M059J (cell line): Measurements from ENCODE around the gene KLHDC2. TPM values are rescaled to one million over a fixed set of nuclear protein-coding genes. Genes with fewer than 3 reads are reported as not detected.
"Not testable (repeated sequence)": the region's sequence is repeated elsewhere in the genome, so short reads cannot be mapped to it uniquely, and the experiment has no call there.

Source experiments
- DNase-seq: peaks from one replicate; pipeline ENCODE4 v3.0.0-alpha.2; 2012; ENCODE audit warnings: low read depth
- total RNA-seq: library from RNA; depleted of rRNA; stranded (reverse); fragments of >200 nt; shearing (Covaris generic); gene quantifications from 2 replicates; pipeline ENCODE4 v1.2.3, GENCODE V29; 2014; rRNA removed

Gene KLHDC2, protein sequence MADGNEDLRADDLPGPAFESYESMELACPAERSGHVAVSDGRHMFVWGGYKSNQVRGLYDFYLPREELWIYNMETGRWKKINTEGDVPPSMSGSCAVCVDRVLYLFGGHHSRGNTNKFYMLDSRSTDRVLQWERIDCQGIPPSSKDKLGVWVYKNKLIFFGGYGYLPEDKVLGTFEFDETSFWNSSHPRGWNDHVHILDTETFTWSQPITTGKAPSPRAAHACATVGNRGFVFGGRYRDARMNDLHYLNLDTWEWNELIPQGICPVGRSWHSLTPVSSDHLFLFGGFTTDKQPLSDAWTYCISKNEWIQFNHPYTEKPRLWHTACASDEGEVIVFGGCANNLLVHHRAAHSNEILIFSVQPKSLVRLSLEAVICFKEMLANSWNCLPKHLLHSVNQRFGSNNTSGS
- 40.8 and 65.5 TPM in 2 replicates for total RNA-seq

DNA sequence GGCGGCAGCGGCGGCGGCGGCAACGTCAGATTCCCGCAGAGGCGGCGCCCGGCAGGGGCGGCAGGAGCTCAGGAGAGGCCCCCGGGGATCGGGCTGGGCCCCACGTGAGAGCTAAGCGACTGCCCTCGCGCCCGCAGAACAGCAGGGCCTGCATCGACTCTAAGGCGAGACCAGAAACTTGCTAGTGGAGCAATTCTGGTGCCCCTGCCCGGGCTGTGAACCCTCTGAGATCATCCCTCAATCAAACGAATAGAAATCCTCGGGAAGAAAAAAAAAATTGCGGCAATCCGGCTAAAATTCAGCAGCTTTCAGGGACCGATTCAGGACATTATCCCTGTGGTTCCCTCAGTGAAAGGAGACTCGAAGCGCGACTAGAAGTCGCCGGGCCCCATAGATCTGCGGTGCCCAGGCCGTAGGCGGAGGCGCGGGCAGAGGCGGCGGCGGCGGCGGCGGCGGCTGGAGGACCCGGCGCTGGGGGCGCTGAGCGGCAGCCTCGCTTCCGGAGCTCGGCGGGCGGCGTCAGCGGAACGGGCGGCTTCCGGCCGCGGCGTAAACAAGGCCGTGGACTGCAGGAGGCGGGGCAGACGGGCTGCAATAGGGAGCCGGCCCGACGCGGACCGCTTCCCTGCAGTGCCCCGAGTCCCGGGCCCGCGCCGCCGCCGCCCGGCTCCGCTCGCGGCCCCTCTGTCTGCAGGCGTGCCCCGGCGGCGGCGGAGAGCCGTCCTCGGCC, at the start of gene KLHDC2:
Gene KLHDC2, plus strand, starts transcription at position 583 of the 730 bp plus-strand sequence. CDS start 316 bp downstream, outside the sequence.
- DNase-seq, result peak; percentile 83

DNA sequence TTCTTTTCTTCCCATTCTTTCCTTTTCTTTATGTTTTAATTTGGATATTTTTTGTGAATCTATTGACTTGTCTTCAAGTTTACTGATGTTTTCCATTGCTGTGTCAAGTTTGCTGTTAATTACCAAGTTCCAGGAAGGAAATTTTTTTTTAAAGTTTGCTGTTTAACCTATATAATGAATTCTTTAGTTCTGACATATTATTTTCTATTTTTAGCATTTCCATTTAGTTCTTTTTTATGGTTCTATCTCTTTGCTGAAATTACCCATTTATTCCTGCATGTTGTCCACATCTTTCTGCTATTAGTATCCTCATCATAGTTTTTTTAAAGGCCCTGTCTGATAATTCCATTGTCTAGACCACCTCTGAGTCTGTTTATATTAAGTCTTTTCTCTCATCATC, 47.2 kb upstream of the KLHDC2 start:
- DNase-seq, result no peak

DNA sequence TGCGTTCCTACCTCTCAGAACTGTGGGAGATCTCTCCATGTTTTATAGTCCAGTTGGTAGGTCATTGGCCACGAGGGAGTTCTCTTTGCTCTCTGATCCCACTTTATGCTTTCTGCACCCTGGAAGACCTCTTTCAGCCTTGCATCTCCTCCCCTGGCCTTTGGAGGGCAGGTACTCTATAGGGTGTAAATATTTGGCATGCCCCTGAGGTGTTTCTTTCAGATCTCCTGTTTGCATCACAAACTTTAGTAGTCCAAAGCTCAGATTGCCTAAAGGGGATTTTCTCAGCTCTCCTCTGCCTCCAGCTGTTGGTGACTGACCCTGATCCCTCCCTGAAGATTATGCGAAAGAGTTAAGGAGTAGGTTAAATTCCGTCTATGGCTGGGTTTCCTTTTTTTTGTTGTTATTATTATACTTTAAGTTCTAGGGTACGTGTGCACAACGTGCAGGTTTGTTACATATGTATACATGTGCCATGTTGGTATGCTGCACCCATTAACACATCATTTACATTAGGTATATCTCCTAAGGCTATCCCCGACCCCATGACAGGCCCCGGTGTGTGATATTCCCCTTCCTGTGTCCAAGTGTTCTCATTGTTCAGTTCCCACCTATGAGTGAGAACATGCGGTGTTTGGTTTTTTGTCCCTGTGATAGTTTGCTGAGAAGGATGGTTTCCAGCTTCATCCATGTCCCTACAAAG, 46.1 kb upstream of the KLHDC2 start:
- DNase-seq, result not testable (repeated sequence)

DNA sequence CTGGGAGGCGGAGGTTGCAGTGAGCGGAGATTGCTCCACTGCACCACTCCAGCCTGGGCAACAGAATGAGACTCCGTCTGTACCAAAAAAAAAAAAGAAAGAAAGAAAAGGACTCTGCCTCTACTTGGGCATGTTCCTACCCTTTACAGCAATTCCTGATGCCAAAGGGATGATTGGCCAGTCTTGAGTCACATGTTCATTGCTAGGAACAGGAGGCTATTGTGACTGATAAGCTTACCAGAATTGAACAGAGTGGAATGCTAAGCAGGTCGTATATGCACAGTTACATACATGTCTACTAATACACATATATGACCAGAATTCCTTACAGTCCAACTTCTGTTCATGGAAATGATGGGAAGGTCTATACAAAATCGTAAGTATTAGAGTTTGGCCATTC, 40.8 kb upstream of the KLHDC2 start:
- DNase-seq, result no peak

DNA sequence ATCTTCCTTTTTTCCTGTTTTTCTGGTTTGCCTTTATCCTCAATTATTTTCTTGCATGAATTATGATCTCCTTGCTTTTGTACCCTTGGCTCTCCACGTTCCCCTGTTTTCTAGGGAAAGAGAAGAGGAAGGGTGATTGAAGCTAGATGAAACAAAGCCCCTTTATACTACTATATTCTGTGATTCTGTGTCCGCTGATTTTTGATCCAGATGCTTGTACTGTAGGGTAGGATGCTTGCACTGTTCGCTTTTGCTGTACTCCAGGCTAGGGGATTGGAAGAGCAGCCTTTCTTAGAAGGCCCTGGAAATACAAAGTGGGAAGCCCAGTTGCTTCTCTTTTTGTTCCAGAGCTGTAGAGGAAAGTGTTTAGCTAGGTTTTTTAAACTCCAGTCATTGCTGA, 35.1 kb upstream of the KLHDC2 start:
- no peak for DNase-seq

DNA sequence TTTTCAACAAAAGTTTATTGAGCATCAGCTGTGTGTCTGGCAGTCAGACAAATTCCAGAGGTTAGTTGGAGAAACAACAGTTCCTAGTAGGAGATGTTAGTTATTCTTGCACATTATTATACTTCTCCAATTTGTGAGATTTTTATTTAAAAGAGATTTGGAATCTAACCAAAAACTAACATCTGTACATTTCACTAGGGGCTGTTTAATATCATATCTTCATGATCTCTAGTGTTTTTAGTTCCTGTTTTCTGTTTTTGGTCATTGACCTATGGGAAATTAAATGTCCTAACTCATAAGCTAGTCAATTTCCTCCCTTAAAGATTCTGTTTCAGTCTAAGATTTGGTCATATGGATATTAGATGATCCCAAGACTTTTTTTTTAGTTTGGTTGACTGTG, 34.1 kb upstream of the KLHDC2 start:
- DNase-seq, result no peak

DNA sequence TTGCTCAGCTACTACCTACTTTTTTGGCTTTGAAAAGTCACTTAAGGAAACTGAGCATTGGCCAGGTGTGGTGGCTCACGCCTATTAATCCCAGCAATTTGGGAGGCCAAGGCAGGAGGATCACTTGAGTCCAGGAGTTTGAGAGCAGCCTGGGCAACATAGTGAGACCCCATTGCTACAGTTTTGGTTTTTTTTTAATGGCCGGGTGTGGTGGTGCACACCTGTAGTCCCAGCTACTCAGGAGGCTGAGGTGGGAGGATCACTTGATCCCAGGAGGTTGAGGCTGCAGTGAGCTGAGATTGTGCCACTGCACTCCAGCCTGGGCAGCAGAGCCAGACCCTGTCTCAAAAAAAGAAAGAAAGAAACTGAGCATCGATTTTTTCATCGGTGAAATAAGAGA, 32.3 kb upstream of the KLHDC2 start:
- DNase-seq, result not testable (repeated sequence)

DNA sequence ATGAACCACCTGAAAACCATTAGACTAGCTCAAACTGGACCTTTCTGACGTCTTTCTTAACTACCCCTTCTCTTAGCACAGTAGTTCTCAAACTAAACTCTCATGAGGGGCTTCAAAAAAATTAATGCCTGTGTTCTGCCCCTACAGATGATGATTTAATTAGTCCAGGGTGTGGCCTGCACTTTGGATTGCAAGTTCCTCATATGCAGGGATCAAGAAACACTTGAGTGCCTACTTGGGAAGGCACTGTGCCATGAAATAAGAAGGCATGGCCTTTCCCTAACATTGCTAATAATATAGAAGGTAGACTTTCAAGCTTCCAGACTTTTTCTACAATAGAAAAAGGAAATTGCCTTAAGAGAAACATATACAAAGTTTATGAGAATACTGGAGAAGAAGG, 22.8 kb upstream of the KLHDC2 start:
- DNase-seq, result no peak

DNA sequence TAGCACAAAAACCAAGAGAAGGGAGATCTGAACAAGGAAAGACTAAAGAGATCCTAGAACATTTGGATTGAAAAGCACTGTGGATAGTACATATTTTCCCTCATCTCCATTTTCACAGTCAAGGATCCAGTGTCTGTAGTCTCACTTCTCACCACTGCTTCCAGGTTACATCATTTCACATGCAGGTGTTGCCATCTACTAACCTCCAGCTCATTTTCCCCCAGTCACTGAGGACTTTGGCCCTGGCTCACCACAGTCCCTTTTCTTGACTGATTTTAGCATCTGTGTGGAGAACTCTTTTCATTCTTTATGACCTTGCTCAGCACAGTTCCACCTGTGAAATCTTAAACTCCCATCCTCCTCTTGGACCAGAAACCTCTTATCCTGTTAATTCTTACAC, 21.5 kb upstream of the KLHDC2 start:
- not testable (repeated sequence) for DNase-seq

DNA sequence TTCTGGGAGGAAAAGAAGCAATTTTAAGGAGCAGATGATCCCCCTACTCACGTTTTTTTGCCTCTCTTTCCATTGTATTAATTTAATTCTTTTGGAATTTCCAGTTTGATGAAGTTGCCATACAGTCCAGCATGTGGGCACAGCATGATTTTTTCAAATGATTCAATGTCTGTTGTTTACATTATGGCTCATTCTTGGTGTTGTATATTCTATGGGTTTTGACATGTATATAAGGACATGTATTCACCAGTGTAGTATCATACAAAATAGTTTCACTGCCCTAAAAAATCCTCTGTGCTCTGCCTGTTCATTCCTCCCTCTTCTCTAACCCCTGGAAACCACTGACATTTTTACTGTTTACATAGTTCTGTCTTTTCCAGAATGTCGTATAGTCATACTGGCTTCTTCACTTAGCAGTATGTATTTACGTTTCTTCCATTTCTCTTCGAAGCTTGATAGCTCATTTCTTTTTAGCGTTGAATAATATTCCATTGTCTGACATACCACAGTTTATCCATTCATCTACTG, 13.3 kb upstream of the KLHDC2 start:
- no peak for DNase-seq

DNA sequence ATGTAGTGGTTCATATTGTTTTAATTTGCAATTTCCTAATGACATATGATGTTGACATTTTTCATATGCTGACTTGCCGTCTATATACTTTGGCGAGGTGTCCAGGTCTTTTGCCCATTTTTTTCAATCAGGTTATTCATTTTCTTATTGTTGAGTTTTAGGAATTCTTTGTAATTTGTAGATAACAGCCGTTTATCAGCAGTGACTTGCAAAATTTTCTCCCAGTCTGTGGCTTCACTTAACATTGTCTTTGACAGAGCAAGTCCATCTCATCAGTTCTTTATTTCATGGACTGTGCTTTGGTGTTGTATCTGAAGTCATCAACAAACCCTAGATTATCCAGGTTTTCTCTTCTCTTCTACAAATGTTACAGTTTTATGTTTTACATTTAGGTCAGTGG, 12.6 kb upstream of the KLHDC2 start:
- DNase-seq, result no peak

DNA sequence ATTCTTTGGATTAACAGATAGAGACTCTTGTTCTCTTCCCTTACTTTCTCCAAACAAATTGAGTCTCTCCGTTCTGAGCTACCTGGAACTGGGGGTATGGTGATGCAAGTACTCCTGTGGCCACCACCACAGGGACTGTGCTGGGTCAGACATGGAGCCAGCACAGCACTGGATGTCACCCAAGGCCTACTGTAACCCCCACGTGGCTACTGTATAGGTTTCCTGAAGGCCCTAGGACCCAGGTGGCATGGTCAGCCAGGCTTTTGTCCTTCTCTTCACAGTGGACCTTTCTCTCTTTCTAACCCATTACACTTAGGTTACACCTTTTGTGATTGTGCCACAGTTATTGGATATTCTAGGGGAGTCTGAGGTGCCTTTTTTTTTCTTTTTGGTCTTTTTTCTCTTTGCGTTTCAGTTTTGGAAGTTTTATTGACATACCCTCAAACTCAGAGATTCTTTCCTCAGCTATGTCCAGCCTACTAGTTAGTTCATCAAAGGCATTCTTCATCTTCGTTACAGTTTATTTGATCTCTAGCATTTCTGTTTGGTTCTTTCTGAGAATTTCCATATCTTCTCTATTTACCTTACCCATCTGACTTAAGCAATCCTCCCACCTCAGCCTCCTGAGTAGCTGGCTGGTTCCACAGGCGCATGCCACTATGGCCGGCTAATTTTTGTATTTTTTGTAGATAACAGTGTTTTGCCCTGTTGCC, 6.0 kb upstream of the KLHDC2 start:
- DNase-seq, result no peak

DNA sequence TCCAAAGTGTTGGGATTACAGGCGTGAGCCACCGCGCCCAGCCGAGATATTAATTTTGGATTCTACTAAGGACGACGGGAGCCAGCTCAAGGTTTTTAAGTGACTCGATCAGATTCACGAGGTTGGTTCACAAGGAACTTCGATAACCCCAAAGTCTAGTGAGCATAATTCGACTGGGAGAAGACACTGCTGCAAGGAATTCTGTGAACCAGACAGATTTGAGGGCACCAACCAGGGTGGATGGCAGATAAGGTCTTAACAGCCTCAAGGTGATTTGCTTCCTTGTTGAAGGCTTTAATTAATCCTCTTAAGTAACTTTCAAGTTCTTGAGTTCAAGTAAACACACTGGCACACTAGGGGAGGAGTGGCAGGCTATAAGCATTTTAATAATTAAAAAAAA, 1.1 kb upstream of the KLHDC2 start:
- peak; percentile 9 for DNase-seq

DNA sequence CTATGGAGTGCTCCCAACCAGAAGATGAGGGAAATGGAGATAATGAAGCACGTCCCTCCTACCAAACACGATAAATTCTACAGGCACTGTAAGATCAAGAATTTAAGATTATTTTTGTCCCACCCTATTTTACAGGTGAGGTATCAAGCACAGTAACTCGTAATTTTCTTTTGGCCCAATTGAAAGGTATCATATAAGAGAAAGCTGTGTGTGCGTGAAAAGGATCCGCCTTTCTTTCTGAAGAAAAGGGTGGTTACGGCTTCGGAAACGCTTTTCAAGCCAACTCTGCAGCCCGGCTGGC, 733 bp upstream of the KLHDC2 start:
- DNase-seq, result no peak

DNA sequence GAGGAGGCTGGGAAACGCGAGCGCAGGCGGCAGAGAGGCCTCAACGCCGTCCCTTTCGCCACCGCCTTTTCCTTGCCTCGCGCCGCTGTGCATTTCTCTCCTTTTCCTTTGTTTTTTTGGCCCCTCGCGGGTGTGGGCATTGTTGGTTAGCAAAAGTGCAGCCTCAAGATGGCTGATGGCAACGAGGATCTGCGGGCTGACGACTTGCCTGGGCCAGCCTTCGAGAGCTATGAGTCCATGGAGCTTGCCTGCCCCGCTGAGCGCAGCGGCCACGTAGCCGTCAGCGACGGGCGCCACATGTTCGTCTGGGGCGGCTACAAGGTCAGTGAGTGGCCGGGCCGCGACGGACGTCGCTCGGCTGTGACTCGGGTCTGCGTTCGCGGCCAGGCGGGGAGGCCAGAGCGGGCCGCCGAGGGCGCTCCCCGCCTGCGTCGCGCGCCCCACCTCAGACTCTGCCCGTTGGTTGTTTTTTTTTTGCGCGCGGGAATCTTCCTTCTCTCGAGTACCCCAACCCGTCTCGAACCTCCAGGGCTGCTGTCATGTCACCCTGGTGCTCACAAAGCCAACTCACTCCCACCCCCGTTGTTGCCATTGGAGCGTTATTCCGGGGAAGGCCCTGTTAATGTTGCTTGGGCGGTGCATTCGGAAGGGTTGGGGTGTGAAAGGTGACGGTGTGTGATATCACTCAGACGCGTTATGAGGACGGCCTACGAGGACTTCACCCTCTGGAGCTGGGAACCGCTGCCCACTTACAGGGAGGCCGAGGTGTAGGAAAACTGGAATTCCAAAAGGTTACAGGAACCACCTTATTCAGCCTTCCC, 558 bp downstream of the KLHDC2 start:
- peak; percentile 77 for DNase-seq

DNA sequence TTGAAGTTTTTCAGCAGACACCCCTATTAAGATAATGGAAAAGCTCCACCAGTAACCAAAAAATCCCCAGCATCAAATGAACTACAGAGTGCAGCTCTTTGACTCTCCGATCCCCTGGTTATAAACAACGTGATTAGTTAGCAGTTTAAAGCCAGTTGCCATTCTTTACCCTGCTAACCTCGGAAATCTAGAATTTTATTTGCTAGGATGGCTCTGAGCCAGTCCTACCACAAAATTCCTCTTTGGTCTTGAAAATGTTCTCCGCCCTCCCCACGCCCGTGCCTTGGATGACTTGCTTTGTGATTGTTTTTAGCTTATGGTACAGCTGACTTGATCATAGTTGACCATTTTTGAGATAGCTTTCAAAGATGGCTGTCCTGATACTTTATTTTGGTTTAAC, 1.2 kb downstream of the KLHDC2 start:
- DNase-seq, result peak; percentile 71

DNA sequence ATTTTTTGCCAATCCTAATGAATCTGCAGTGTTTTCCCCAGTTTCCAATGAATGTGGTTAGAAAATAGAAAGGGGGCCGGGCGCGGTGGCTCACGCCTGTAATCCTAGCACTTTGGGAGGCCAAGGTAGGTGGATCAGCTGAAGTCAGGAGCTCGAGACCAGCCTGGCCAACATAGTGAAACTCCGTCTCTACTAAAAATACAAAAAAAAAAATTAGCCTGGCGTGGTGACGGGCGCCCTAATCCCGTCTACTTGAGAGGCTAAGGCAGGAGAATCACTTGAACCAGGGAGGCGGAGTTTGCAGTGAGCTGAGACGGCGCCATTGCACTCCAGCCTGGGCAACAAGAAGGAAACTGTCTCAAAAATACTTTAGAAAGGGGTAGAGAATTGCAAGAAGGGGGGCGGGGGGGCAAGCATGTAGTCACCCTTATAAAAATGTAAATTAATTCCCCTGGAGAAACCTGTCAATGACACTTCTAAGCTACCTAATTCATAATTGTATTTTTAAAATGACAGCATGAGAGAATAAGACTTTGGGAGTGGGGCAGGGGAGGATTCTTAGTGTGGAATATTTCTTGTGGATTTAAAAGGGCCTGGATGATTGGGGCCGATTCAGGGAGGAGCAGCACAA, 1.7 kb downstream of the KLHDC2 start:
- DNase-seq, result no peak

DNA sequence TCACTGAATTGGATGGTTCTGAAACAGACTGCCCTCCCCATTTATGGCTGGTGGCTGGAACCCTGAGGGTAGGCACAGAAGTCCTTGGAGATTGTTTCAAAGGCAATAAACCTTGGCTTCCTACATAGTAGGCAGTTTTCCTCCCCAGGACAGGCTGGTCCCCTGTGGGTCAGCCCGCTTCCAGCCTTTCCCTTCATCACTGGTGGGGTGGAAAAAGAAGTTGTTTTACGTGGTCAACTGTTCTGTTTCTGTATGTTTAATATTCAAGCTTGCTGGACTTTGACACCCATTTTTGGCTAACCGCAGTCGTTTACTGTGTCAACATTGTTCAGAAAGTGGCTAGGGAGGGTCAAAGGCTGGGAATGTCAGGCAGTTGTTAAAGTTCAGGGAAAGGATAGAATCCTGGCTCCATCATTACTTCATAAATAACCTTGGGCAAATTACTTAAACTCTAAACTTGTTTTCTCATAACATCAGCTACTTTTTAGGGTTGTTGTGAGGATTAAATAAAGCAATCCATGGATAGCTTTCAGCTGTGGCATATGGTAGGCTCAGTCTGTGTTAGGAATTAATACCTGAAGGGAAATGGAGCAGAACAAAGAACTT, 2.4 kb downstream of the KLHDC2 start:
- DNase-seq, result peak; percentile 26

DNA sequence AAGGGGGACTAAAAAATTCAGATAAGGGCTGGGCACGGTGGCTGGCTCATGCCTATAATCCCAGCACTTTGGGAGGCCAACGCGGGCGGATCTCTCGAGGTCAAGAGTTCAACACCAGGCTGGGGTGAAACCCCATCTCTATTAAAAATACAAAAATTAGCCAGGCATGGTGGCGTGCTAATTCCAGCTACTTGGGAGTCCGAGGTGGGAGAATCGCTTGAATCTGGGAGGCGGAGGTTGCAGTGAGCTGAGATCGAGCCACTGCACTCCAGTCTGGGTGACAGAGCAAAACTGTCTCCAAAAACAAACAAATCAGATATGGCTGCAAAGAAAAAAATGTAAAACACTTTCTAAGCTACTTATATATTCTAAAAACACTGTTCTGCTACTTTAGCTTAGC, 3.7 kb downstream of the KLHDC2 start:
- DNase-seq, result not testable (repeated sequence)

DNA sequence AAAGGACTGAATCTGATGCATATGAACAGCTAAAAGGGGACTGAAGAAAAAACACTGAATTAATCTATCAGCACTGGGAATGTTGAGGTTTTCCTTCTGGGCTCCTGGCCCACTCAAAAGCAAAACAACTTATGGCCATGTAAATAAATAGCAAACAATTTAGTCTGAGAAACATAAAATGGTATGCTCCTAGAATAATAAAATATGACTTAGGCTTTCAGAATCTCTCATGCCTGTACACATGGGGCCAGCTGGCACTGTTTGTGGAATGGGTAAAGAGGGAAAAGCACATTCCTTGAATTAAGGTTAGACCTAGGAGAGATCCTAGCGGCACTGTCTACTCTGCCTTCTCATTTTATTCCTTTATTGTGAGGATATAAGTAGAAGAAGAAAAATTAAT, 6.2 kb downstream of the KLHDC2 start:
- no peak for DNase-seq
